HG03575 (cell line): ENCODE data around the gene HECTD1.
"Not testable (repeated sequence)": the region's sequence is repeated elsewhere in the genome, so short reads cannot be mapped to it uniquely, and the experiment has no call there.

Experiments used
- ATAC-seq: cut with Tn5 transposase; IDR thresholded peaks from one replicate; pipeline ENCODE4 v1.9.1; 2021; ENCODE audit not compliant: unreplicated experiment, insufficient number of reproducible peaks, low FRiP score; ENCODE audit errors: extremely low read depth

HECTD1 gene

GRCh38 chr14:31207755-31208545, at the start of gene HECTD1:
Gene HECTD1 (minus strand): TSS chr14:31207793. CDS start chr14:31205936, 1,857 bp downstream.
- peak; percentile 33 for ATAC-seq

GRCh38 chr14:31257244-31257553, 49.6 kb upstream of the HECTD1 start:
- no peak for ATAC-seq

- ATAC-seq: no peak
These were observed 49.1 kb upstream of the HECTD1 start for GRCh38 chr14:31256534-31257243.

- ATAC-seq: not testable (repeated sequence)
These were observed 48.3 kb upstream of the HECTD1 start for GRCh38 chr14:31255918-31256317.

GRCh38 chr14:31255286-31255685, 47.7 kb upstream of the HECTD1 start:
- no peak for ATAC-seq

- no peak for ATAC-seq
These were observed 46.3 kb upstream of the HECTD1 start for GRCh38 chr14:31253746-31254471.

- ATAC-seq: no peak
These were observed 45.3 kb upstream of the HECTD1 start for GRCh38 chr14:31252865-31253264.

GRCh38 chr14:31251028-31251958, 43.7 kb upstream of the HECTD1 start:
- ATAC-seq: no peak

- no peak for ATAC-seq
These were observed 37.0 kb upstream of the HECTD1 start for GRCh38 chr14:31244626-31245025.

- no peak for ATAC-seq
These were observed 36.3 kb upstream of the HECTD1 start for GRCh38 chr14:31243860-31244259.

GRCh38 chr14:31242161-31242940, 34.8 kb upstream of the HECTD1 start:
- ATAC-seq: not testable (repeated sequence)

GRCh38 chr14:31241450-31242114, 34.0 kb upstream of the HECTD1 start:
- no peak for ATAC-seq

- ATAC-seq: no peak
These were observed 32.1 kb upstream of the HECTD1 start for GRCh38 chr14:31239741-31240140.

GRCh38 chr14:31235462-31235861, 27.9 kb upstream of the HECTD1 start:
- no peak for ATAC-seq

- no peak for ATAC-seq
These were observed 24.5 kb upstream of the HECTD1 start for GRCh38 chr14:31232081-31232480.

GRCh38 chr14:31231272-31231671, 23.7 kb upstream of the HECTD1 start:
- not testable (repeated sequence) for ATAC-seq

- ATAC-seq: no peak
These were observed 23.0 kb upstream of the HECTD1 start for GRCh38 chr14:31230573-31230958.
